Breast epithelium (tissue), 4 donors: ENCODE data around the gene CCNL2. TPM values are rescaled to one million over a fixed set of nuclear protein-coding genes. Genes with fewer than 3 reads are reported as not detected.

Experiments
- DNase-seq, 2 donors: peaks; one replicate each; pipeline ENCODE4 v3.0.0-alpha.2; 2019; ENCODE audit warnings: low spot score in 2 of 2
- H3K27ac ChIP-seq, 2 donors: fragments of 200-600 bp; sonication (generic) in 1 of 2; one replicate each; pipeline ENCODE4 v1.5.1; 2016 to 2019; ENCODE audit warnings: mild to moderate bottlenecking in 1 of 2
- H3K27me3 ChIP-seq, 2 donors: fragments of 200-600 bp; sonication (generic) in 1 of 2; one replicate each; pipeline versions ENCODE4 v1.5.1 to v1.6.0; 2017 to 2019; ENCODE audit warnings: control low read depth in 1 of 2, mild to moderate bottlenecking in 1 of 2
- H3K36me3 ChIP-seq: fragments of 200-600 bp; one replicate; pipeline ENCODE4 v1.5.1; 2019
- H3K4me1 ChIP-seq, 2 donors: fragments of 200-600 bp; sonication (generic); one replicate each; pipeline ENCODE4 v1.5.1; 2016 to 2019; ENCODE audit warnings: control low read depth in 1 of 2
- H3K4me3 ChIP-seq, 3 donors: fragments of 200-600 bp; sonication (generic); 1 replicate in 2 of 3; 2 replicates in 1 of 3; pipeline ENCODE4 v1.5.1; 2016 to 2019; ENCODE audit warnings: mild to moderate bottlenecking in 3 of 3, moderate library complexity in 2 of 3
- H3K9me3 ChIP-seq, 2 donors: fragments of 200-600 bp; sonication (generic) in 1 of 2; one replicate each; pipeline ENCODE4 v1.5.1; 2016 to 2019; ENCODE audit warnings: control low read depth in 1 of 2
- CTCF ChIP-seq, 3 donors: fragments of 450-650 bp; IDR thresholded peaks; one replicate each; pipeline ENCODE4 v1.5.1; 2016 to 2017; ENCODE audit warnings: antibody characterized with exemption in 3 of 3, mild to moderate bottlenecking in 3 of 3, moderate library complexity in 3 of 3
- POLR2A ChIP-seq: fragments of 450-650 bp; IDR thresholded peaks from one replicate; pipeline ENCODE4 v1.6.1; 2016; ENCODE audit warnings: antibody characterized with exemption, mild to moderate bottlenecking, moderate library complexity
- POLR2AphosphoS5 ChIP-seq, 3 donors: sonication (generic); formaldehyde crosslinking; IDR thresholded peaks; one replicate each; pipeline ENCODE4 v1.6.1; 2017; ENCODE audit warnings: antibody characterized with exemption in 3 of 3
- intact Hi-C: fragments of 100-400 bp; cut with DNase I; formaldehyde crosslinking; loops from one replicate; pipeline ENCODE4 v1.15.1; 2023; ENCODE audit warnings: low total_unique reads
- total RNA-seq, 3 donors: library from RNA; depleted of rRNA; stranded (reverse); fragments of >200 nt; gene quantifications; one replicate each; pipeline ENCODE4 v1.1.0, GENCODE V29; 2016

CCNL2 gene
- total RNA-seq, 3 donors from 2014 or later: 170 to 325 (median 285) TPM

DNA sequence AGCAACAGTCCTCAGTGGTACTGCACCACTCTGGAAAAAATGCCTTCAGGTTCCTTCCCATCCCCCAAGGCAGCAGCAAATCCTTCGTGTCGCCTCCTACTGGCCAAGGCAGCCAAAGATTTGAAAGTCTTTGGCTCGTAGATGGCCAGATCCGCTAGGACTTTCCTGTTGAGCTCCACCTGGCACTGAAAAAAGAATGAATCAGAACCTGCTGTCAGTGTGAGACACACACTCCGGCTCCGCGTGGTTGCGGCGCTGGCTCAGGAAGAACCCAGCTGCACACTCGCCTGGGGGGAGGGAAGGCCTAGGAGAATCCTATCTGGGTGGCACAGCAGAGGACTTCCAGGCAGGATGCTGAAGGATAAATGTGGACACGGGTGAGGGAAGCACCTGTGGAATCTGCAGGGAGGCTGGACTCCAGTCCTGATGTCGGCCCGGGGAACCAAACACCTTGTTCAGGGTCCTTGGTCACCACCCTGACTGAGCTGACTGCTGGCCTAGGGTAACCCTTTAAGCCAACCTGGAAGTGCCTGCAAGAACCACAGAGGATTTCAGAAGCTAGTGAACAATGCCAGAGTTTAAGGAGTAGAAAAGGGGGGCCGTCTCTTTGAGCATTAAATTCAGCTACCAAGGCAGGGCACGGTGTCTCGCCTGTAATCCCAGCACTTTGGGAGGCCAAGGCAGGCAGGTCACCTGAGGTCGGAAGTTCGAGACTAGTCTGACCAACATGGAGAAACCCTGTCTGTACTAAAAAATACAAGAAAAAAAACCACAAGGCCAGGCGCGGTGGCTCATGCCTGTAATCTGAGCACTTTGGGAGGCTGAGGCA, 3.2 kb upstream of the CCNL2 start:
- Histone ChIP-seq H3K36me3 (no peaks in the 10 kb centered on the region), H3K4me1 (peaks cover 5 to 25% of the 10 kb centered on the region in 2 donors), H3K27me3 (no peaks in the 10 kb centered on the region), H3K27ac (no peak overlapping the region), H3K4me3 (no peak overlapping the region), H3K9me3 (no peaks in the 10 kb centered on the region)
- intact Hi-C loops: no loop called here
- DNase-seq: no peak
- TF ChIP-seq POLR2A (no peak), CTCF (IDR thresholded peaks at IDR 0.05) (no peak), POLR2AphosphoS5 (IDR thresholded peaks at IDR 0.05) (no peak)

DNA sequence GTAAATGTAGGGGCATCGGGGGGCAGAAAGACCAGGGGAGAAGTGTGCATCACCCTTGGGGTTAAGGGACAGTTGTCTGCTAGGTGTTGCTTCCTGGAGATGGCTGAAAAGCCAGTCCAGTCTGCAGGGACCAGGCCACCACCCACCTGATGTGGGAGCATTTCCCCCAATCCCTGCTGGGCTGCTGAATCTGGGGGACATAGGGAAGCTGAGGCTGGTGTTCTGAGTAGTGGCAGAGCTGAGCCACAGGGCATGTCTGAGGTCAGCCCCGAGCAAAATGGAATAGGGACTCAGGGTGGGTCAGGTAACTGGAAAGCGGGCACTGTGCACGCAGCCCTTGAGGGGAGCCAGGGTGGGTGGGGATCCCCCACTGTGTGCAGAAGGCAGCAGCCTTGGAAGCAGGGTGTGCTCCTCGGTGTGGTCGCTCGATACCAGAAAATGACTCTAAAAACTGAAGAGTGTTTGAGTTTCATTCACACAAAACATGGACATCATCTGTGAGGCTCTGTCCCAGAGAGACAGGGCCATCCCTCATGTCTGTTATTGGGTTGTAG, 2.4 kb upstream of the CCNL2 start:
- Histone ChIP-seq H3K4me1 (peaks cover 5 to 25% of the 10 kb centered on the region in 2 donors), H3K27me3 (no peaks in the 10 kb centered on the region), H3K36me3 (no peaks in the 10 kb centered on the region), H3K4me3 (no peak overlapping the region), H3K9me3 (no peaks in the 10 kb centered on the region), H3K27ac (no peak overlapping the region)
- intact Hi-C loops: no loop called here
- TF ChIP-seq CTCF (IDR thresholded peaks at IDR 0.05): no peak
- no peak for TF ChIP-seq POLR2AphosphoS5 (IDR thresholded peaks at IDR 0.05)
- no peak for TF ChIP-seq POLR2A
- DNase-seq: no peak

GRCh38 chr1:1400576-1401456, 1.7 kb upstream of the CCNL2 start:
- Histone ChIP-seq H3K27me3 (no peaks in the 10 kb centered on the region), H3K36me3 (no peaks in the 10 kb centered on the region), H3K27ac (peak overlapping the region; percentile 82 to 88), H3K9me3 (no peaks in the 10 kb centered on the region), H3K4me1 (peaks cover 0 to 19% of the 10 kb centered on the region in 2 donors), H3K4me3 (peak overlapping the region in 2 of 3 donors; percentile 94 to 99)
- no peak for TF ChIP-seq POLR2AphosphoS5 (IDR thresholded peaks at IDR 0.05)
- no peak for TF ChIP-seq POLR2A
- TF ChIP-seq CTCF (IDR thresholded peaks at IDR 0.05): no peak
- no peak for DNase-seq
- intact Hi-C loops: no loop called here

GRCh38 chr1:1399872-1400575, 889 bp upstream of the CCNL2 start:
- TF ChIP-seq CTCF (IDR thresholded peaks at IDR 0.05) (no peak), POLR2A (no peak), POLR2AphosphoS5 (IDR thresholded peaks at IDR 0.05) (no peak)
- intact Hi-C loops: no loop called here
- Histone ChIP-seq H3K27me3 (no peaks in the 10 kb centered on the region), H3K36me3 (peaks cover 8% of the 10 kb centered on the region), H3K4me3 (peak overlapping the region; percentile 94 to 100 (median 99)), H3K27ac (peak overlapping the region; percentile 82 to 88), H3K9me3 (no peaks in the 10 kb centered on the region), H3K4me1 (peaks cover 0 to 18% of the 10 kb centered on the region in 2 donors)
- DNase-seq: no peak
